Activated naive CD4-positive, alpha-beta T cell treated with anti-CD3 and anti-CD28 coated beads, Interleukin-2, amount 10 ng/mL, durations not matched to agents 7 days and 5 days (primary cell): ENCODE results near the gene PRAC2.
A peak's percentile ranks its signal among the peaks of the same experiment; 100 is the strongest.

Source experiments
- CTCF ChIA-PET: fragments of 350-600 bp; sonication (Branson Sonifier 250); formaldehyde crosslinking; loops from one replicate; lab custom pipeline; 2021; ENCODE audit warnings: antibody characterized with exemption; lab: Charles Lee
- DNase-seq: peaks from one replicate; pipeline ENCODE4 v3.0.0-alpha.2; 2020
- H3K27ac Mint-ChIP-seq: one replicate; pipeline ENCODE4 v1.8.0; 2021; ENCODE audit warnings: mild to moderate bottlenecking, moderate library complexity, mixed read lengths
- H3K27me3 Mint-ChIP-seq: one replicate; pipeline ENCODE4 v1.8.0; 2021; ENCODE audit warnings: mild to moderate bottlenecking, mixed read lengths
- H3K36me3 Mint-ChIP-seq: one replicate; pipeline ENCODE4 v1.8.0; 2021; ENCODE audit warnings: mixed read lengths
- H3K4me1 Mint-ChIP-seq: one replicate; pipeline ENCODE4 v1.8.0; 2021; ENCODE audit warnings: mixed read lengths
- H3K4me3 Mint-ChIP-seq: one replicate; pipeline ENCODE4 v1.8.0; 2021; ENCODE audit warnings: mild to moderate bottlenecking, moderate library complexity, mixed read lengths
- H3K9me3 Mint-ChIP-seq: one replicate; pipeline ENCODE4 v1.8.0; 2021; ENCODE audit warnings: mixed read lengths

The PRAC2 gene

DNA sequence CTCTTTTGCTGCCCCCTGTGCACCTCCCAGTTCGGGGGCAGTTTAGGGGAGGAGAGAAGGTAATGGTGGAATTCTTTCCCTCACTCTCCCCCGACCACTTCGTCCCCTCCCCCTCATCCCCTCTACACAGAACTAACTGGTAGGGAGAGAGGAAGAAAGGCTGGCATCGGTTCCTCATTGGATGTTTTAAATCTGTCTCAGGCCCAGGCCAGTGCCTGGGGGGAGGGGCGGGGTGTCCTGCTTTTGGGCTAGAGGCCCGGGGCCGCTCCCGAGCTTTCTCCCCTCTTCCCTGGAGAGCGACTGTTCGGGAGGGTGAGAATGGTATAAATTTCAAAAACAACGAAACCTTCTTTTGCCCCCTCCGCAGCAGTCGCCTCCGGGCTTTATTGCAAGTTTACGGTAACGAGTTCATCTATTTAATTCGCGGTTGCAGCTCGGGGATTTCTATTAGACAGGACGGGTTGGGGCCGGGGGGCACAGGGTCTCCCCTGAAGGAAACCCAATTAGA lies at the start of gene PRAC2:
TSS of gene PRAC2 (plus strand) at position 271 of the 508 bp plus-strand sequence. CDS start 1,226 bp downstream, outside the sequence.
- Mint-ChIP-seq H3K4me3 (peak within 1 kb of the TSS; percentile 22), H3K9me3 (no peaks in the 10 kb centered on the region), H3K4me1 (peaks cover 44% of the 10 kb centered on the region), H3K36me3 (peaks cover 7% of the 10 kb centered on the region), H3K27ac (peak within 1 kb of the TSS; percentile 19), H3K27me3 (peaks cover 99% of the 10 kb centered on the region)
- CTCF ChIA-PET, result interaction anchor here (0.8 to 4.5 kb wide), 14 partner anchors 9 to 156 kb away, joined by 3 to 28 read pairs (median 7); no protein-coding TSS in a partner anchor
- DNase-seq, result no peak

DNA sequence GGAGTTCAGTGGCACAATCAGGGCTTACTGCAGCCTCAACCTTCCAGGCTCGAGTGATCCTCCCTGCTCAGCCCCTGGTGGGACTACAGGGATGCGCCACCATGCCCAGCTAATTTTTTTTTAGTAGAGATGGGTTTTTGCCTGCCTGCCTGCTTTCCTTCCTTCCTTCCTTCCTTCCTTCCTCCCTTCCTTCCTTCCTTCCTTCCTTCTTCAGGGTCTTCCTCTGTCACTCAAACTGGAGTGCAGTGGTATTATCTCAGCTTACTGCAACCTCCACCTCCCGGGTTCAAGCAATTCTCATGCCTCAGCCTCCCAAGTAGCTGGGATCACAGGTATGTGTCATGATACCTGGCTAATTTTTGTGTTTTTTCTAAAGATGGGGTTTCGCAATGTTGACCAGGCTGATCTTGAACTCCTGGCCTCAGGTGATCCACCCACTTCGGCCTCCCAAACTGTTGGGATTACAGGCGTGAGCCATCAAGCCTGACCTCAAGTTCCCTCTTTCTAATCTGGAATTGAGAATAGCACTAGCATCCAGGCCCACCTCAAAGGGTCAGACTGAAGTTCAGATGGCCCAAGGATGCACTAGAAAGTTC lies 45.9 kb upstream of the PRAC2 start:
- no peaks in the 10 kb centered on the region for H3K9me3 Mint-ChIP-seq

DNA sequence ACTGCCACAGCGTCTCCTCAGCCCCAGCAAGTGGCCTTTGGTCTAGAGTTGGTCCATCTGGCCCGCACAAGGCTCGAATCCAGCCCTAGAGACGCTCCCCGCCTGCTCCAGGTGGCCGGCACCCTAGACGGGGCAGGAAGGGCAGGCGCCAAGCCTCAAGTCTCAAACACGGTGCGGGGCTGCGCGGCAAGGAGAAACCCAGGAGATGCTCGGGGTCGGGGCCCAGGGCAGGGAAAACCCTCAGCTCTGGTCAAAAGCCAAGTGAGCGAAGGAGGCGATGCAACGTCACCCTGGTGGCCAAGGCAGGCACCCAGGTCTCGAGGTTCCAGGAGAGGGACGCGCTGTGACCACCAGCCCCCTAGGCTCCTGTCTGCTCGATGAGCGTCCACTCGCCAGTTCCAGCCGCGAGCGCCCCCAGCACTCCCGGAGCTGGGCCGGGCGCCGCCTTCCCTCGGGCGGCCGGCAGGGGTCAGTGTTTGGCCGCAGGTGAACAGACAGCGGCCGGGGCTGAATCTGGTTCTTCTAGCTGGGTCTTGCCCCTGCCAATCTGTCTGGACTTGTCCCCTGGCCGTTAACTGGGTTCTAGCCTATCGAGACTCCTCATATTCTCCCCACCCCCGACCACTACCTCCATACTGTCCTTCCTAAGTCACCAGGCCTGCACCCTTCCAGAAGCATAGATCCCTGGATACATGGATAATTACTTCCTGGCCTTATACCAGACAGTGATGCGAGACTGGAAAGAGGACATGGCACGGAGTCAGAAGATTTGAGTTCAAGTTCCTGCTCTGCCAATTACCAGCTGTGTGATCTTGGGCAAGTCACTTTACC lies 44.6 kb upstream of the PRAC2 start:
- H3K27me3 Mint-ChIP-seq, result peaks cover 85% of the 10 kb centered on the region
- H3K36me3 Mint-ChIP-seq, result no peaks in the 10 kb centered on the region
- no peaks in the 10 kb centered on the region for H3K4me1 Mint-ChIP-seq
- no peaks in the 10 kb centered on the region for H3K9me3 Mint-ChIP-seq
- peak; percentile 76 for DNase-seq
- no peak overlapping the region for H3K4me3 Mint-ChIP-seq
- H3K27ac Mint-ChIP-seq, result no peak overlapping the region
- CTCF ChIA-PET, result interaction anchor here (0.6 to 3.7 kb wide), 40 partner anchors 9 to 728 kb away, joined by 3 to 51 read pairs (median 5); partner anchors contain the start of genes PRAC1 and PRAC2

More for the DNA sequence above, 45.9 kb upstream of the PRAC2 start:
- Mint-ChIP-seq H3K4me3 (no peak overlapping the region), H3K4me1 (no peaks in the 10 kb centered on the region), H3K36me3 (no peaks in the 10 kb centered on the region), H3K27ac (no peak overlapping the region), H3K27me3 (peaks cover 82% of the 10 kb centered on the region)
- no peak for DNase-seq
- CTCF ChIA-PET, result interaction anchor here (0.6 kb wide), 1 partner anchor 104 kb away, joined by 3 read pairs; no protein-coding TSS in a partner anchor

DNA sequence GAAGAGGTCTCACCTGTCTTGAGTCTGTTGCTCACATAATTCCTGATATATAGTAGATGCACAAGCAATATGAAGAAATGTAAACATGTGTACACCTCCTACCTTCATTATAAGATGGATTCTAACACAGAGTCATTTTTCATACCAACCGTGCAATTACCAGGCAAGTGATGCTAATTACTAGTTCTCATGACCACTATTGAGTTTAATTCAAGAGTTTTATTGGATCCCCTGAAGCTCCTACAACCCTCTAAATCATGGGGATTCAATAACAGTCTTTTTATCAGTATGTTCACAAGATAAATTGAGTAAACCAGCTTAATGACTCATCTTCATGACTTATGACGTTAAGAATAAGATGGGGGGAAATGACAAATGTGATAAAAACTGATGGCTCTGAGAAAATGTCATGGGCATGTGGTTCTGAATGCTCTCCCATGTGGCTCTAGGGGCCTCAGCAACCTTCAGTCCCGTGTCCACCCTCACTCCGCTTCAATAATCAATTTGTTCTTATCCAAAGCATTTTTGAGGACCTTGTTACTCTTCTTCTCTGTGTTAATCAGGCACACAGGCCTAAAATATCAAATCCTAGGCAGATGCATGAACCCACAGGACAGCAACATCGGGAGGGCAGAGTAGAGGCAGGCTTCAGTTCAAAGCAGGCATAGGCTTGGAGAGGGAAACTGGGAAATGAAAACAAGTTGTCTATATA lies 43.4 kb upstream of the PRAC2 start:
- CTCF ChIA-PET, result interaction anchor here (0.7 to 3.7 kb wide), 31 partner anchors 8 to 548 kb away, joined by 3 to 51 read pairs (median 6); partner anchors contain the start of genes PRAC1 and PRAC2
- no peaks in the 10 kb centered on the region for H3K36me3 Mint-ChIP-seq
- no peaks in the 10 kb centered on the region for H3K4me1 Mint-ChIP-seq
- H3K27me3 Mint-ChIP-seq, result peaks cover 84% of the 10 kb centered on the region
- no peak for DNase-seq
- H3K4me3 Mint-ChIP-seq, result no peak overlapping the region
- H3K27ac Mint-ChIP-seq, result no peak overlapping the region
- no peaks in the 10 kb centered on the region for H3K9me3 Mint-ChIP-seq

DNA sequence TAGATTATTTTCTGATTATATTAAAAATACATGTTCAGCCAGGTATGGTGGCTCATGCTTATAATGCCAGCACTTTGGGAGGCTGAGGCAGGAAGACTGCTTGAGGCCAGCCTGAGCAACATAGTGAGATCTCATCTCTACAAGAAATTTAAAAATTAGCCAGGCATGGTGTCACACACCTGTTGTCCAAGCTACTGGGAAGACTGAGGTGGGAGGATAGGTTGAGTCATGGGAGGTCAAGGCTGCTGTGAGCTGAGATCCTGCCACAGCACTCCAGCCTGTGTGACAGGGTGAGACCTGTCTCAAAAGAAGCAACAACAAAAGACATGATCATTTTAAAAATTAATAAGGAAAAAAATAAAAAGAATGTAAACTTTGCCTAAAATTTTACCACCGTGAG lies 41.4 kb upstream of the PRAC2 start:
- Mint-ChIP-seq H3K27me3 (peaks cover 70% of the 10 kb centered on the region), H3K27ac (no peak overlapping the region), H3K4me1 (no peaks in the 10 kb centered on the region), H3K36me3 (no peaks in the 10 kb centered on the region), H3K4me3 (no peak overlapping the region), H3K9me3 (no peaks in the 10 kb centered on the region)
- DNase-seq, result no peak
- CTCF ChIA-PET, result interaction anchor here (1.3 to 2.1 kb wide), 3 partner anchors 10 to 354 kb away, joined by 3 to 8 read pairs (median 4); no protein-coding TSS in a partner anchor

DNA sequence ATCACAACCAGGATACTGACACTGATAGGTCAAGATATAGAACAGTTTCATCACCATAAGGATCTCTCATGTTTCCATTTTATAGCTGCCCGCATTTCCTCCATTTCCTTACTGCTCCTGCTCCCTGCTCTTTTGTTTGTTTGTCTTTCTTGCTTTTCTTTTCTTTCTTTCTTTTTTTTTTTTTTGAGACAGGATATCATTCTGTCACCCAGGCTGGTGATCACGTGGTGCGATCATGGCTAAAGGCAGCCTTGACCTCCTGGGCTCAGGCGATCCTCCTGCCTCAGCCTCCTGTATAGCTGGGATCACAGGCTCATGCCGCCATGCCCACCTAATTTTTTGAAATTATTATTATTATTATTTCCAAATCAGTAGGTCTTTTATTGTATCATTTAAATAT lies 32.3 kb upstream of the PRAC2 start:
- Mint-ChIP-seq H3K36me3 (no peaks in the 10 kb centered on the region), H3K27me3 (peaks cover 49% of the 10 kb centered on the region), H3K4me3 (no peak overlapping the region), H3K27ac (no peak overlapping the region), H3K4me1 (no peaks in the 10 kb centered on the region), H3K9me3 (peaks cover 1% of the 10 kb centered on the region)
- DNase-seq, result no peak
- CTCF ChIA-PET, result no interaction called here

DNA sequence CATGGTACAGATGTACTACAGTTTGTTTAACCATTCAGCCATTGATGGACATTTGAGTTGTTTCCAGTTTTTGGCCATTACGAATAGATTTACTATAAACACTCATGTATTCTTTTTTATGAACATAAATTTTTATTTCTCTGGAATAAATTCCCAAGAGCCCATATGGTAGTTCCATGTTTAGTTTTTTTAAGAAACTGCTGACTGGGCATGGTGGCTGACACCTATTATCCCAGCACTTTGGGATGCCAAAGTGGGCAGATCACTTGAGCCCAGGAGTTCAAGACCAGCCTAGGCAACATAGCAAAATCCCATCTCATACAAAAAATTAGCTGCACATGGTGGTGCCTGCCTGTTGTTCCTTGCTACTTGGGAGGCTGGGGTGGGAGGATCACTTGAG lies 30.9 kb upstream of the PRAC2 start:
- peaks cover 58% of the 10 kb centered on the region for H3K27me3 Mint-ChIP-seq

DNA sequence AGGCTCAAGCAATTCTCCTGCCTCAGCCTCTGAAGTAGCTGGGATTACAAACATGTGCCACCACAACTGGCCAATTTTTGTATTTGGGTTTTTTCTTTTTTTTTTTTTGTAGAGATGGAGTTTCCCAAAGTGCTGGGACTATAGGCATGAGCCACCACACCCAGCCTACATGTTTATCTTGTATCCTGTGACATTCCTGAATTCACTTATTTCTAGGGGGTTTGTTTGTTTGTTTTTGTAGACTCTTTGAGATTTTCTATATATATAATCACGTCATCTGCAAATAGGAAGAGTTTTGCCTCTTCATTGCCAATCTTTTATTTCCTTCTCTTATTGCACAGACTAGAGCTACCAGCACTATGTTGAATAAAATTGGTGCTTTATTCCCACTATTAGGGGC lies 29.8 kb upstream of the PRAC2 start:
- Mint-ChIP-seq H3K27me3 (peaks cover 56% of the 10 kb centered on the region), H3K4me1 (no peaks in the 10 kb centered on the region), H3K9me3 (peaks cover 1% of the 10 kb centered on the region), H3K4me3 (no peak overlapping the region), H3K36me3 (no peaks in the 10 kb centered on the region), H3K27ac (no peak overlapping the region)
- no peak for DNase-seq
- CTCF ChIA-PET, result interaction anchor here (1.2 kb wide), 1 partner anchor 14 kb away, joined by 4 read pairs; no protein-coding TSS in a partner anchor

More for the DNA sequence above, 30.9 kb upstream of the PRAC2 start:
- no peak overlapping the region for H3K27ac Mint-ChIP-seq
- H3K4me3 Mint-ChIP-seq, result no peak overlapping the region
- H3K9me3 Mint-ChIP-seq, result peaks cover 1% of the 10 kb centered on the region
- CTCF ChIA-PET, result no interaction called here
- no peak for DNase-seq
- H3K4me1 Mint-ChIP-seq, result no peaks in the 10 kb centered on the region
- H3K36me3 Mint-ChIP-seq, result no peaks in the 10 kb centered on the region

DNA sequence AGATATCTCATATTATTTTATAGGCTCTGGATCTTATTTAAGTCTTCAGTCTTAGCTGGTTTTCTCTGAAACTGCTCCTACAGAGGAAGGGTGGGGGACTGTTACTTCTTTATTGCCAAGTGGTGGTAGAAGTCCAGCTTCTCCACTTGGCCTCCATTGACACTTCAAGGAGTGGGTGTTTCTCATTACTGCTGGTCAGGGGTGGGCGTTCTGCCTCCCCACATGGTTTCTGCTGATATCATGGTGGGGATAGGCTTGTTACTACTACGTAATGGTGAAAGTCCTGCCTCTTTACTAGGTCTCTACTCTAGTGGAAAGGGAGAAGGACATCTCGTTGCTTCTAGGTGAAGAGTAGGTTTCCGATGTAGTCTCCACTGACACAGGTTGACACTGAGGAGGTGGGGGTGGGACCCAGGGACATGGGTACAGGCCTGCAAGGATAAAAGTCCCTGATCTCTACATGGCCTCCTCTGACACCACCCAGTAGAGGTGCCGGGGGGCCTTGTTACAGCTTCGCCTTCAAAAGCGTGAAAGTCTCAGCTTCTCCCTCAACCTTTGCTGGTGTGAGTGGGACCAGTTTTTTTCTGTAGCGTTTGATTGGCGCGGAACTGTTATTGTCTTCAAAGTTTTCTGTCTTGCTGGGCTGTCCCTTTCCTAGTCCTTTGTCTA lies 21.0 kb upstream of the PRAC2 start:
- H3K36me3 Mint-ChIP-seq, result no peaks in the 10 kb centered on the region
- H3K27ac Mint-ChIP-seq, result no peak overlapping the region
- H3K9me3 Mint-ChIP-seq, result no peaks in the 10 kb centered on the region
- H3K4me3 Mint-ChIP-seq, result no peak overlapping the region
- H3K27me3 Mint-ChIP-seq, result peaks cover 76% of the 10 kb centered on the region
- H3K4me1 Mint-ChIP-seq, result no peaks in the 10 kb centered on the region
- no peak for DNase-seq
- CTCF ChIA-PET, result no interaction called here

DNA sequence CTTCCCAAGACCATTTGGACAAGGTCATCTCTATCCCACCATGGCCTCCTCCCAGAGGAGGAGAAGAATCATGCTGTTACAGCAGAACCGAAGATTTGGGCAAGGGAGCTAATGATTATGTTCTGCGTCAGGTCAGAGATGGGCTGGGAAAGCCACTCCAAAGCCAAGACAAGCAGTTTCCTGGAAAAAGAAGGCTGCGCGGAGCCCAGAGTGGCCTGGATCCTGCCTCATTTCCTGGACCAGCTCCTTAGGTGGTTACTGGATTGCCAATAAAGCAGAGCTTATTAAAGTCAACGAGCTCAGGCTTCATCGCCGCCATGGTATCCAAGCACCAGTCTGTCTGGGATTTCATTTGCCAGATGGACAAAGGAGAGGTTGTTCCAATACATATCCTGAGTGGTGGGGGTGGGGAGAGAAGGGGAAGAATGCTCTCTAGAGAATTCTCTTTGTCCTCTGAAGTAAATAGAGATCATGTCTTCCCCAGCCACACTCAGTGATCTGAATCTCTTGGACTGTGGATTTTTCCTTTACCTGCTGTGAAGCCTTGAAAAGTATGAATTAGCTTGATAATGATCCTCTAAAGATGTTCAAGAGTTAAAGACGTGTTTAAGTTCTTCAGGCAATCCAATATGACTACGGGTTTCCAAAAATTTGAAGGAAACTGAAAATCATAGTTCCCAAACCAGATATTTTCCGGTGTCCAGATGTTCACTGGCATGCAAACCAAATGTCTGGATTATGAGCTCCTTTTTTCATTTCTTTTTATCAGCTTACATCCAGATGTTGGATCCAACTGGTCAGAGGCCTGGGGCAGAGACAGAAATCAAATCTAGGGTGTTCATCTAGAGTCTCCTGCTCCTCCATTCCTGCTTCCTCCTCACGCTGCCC lies 18.4 kb upstream of the PRAC2 start:
- Mint-ChIP-seq H3K27ac (no peak overlapping the region), H3K36me3 (no peaks in the 10 kb centered on the region), H3K4me3 (no peak overlapping the region), H3K4me1 (no peaks in the 10 kb centered on the region), H3K27me3 (peaks cover 86% of the 10 kb centered on the region), H3K9me3 (no peaks in the 10 kb centered on the region)
- no peak for DNase-seq
- CTCF ChIA-PET, result interaction anchor here (0.6 to 1.1 kb wide), 3 partner anchors 9 to 26 kb away, joined by 3 to 4 read pairs (median 3); no protein-coding TSS in a partner anchor

DNA sequence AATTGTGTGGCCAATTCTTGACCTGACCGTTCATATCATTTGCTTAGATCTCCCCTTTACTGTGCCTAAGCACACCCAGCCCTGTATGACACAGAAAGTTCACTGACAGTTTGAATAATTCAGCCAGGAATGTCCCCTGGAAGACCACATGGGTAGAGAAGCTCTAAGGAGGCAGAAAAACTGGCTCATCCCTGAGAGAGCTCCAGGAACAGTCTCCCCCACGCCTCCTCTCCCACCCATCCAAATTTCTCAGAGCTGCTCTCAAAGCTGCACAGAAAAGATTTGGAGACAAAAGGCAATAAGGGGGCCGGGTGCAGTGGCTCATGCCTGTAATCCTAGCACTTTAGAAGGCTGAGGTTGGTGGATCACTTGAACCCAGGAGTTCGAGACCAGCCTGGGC lies 11.9 kb upstream of the PRAC2 start:
- Mint-ChIP-seq H3K4me1 (peaks cover 6% of the 10 kb centered on the region), H3K9me3 (no peaks in the 10 kb centered on the region), H3K27me3 (peaks cover 92% of the 10 kb centered on the region), H3K36me3 (no peaks in the 10 kb centered on the region), H3K4me3 (no peak overlapping the region), H3K27ac (no peak overlapping the region)
- CTCF ChIA-PET, result interaction anchor here (1.1 kb wide), 2 partner anchors 13 to 32 kb away, joined by 3 to 6 read pairs; no protein-coding TSS in a partner anchor
- no peak for DNase-seq

DNA sequence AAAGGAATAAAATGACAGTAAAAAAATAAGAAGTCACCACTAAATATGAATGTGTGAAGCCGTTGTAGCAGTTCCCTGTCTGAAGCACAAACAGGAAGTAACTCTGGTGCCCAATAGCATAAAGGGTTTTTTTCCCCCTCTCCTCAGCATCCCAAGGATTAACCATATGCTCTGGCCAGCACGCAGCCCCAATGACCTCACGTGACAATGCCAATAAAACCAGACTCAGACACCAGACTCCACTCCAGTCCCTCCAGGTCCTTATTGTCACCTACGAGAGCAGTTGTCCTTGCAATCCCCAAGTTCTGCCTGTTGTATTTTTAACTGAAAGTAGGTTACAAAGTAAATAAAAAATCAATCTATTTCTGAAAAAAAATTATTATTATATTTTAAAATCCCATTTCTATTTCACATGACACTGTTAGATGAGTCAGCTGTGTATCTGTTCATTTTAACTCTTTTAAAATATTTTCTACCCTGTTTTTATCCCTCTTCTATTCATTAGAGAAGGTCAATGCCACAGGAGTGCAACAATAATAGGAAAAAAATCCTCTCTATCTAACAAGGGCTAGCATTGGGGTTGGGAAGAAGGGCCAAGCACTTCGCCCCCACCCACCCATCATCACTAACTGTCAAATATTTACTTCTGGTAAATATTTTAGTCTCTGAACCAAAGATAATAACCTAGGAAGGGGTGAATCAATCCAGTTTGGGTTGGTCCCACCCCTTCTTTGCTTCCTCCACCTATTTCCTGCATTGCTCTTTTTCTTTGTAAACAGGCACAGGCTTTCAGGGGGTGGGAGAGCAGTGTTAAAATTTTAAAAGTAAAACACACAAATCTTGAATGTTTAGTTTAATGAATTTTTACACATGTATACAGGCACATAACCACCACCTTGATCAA lies 7.2 kb upstream of the PRAC2 start:
- Mint-ChIP-seq H3K27ac (no peak overlapping the region), H3K4me1 (peaks cover 21% of the 10 kb centered on the region), H3K36me3 (peaks cover 7% of the 10 kb centered on the region), H3K9me3 (no peaks in the 10 kb centered on the region), H3K4me3 (no peak overlapping the region), H3K27me3 (peaks cover 90% of the 10 kb centered on the region)
- CTCF ChIA-PET, result interaction anchor here (1.2 to 1.6 kb wide), 2 partner anchors 37 to 163 kb away, joined by 6 read pairs; no protein-coding TSS in a partner anchor
- DNase-seq, result no peak
